Panc1 (cell line): Measurements from ENCODE around the gene NOTCH2. TPM values are rescaled to one million over a fixed set of nuclear protein-coding genes. Genes with fewer than 3 reads are reported as not detected.
"Not testable (repeated sequence)": the region's sequence is repeated elsewhere in the genome, so short reads cannot be mapped to it uniquely, and the experiment has no call there.

Experiments
- ATAC-seq: fragments of 200-7000 bp; cut with Tn5 transposase; 2 replicates; pipeline ENCODE4 v1.9.1; 2020; ENCODE audit warnings: mild to moderate bottlenecking, moderate library complexity
- BruUV-seq: library from RNA; stranded (reverse); fragments of 400-500 nt; replicated peaks from 2 replicates; lab custom pipeline; 2021; lab: Mats Ljungman, UMichigan
- CTCF ChIA-PET: fragments of 300-600 bp; sonication (Branson Sonifier 250); formaldehyde crosslinking; loops from one replicate; lab custom pipeline; 2022; ENCODE audit warnings: antibody characterized with exemption; lab: Charles Lee
- POLR2A ChIA-PET: fragments of 300-600 bp; sonication (Branson Sonifier 250); formaldehyde crosslinking; loops from one replicate; lab custom pipeline; 2022; ENCODE audit warnings: antibody characterized with exemption; lab: Charles Lee
- DNase-seq: peaks from one replicate; pipeline ENCODE4 v3.0.0-alpha.2; 2010; ENCODE audit warnings: low read depth, low spot score
- H3K27ac ChIP-seq: 2 replicates; pipeline ENCODE4 v1.5.1; 2011; ENCODE audit warnings: mild to moderate bottlenecking, low read length, inconsistent platforms
- H3K27me3 ChIP-seq: fragments of 200-500 bp; sonication (Bioruptor generic); 2 replicates; pipeline ENCODE4 v1.6.0; 2014; ENCODE audit warnings: low read length, inconsistent platforms; ENCODE audit not compliant: control insufficient read depth, insufficient read depth
- H3K36me3 ChIP-seq: fragments of 200-500 bp; sonication (Bioruptor generic); 2 replicates; pipeline ENCODE4 v1.5.1; 2014; ENCODE audit warnings: inconsistent platforms, mild to moderate bottlenecking, low read length, moderate library complexity; ENCODE audit not compliant: control insufficient read depth, insufficient read depth
- H3K4me1 ChIP-seq: 2 replicates; pipeline ENCODE4 v1.5.1; 2011; ENCODE audit warnings: inconsistent platforms, mild to moderate bottlenecking, low read length, moderate library complexity; ENCODE audit not compliant: control insufficient read depth, insufficient read depth
- H3K4me3 ChIP-seq, 2 experiments: 2 replicates each; pipeline ENCODE4 v1.5.1; 2011 to 2012; ENCODE audit warnings: low read depth in 2 of 2, low read length in 2 of 2, mild to moderate bottlenecking in 2 of 2, inconsistent platforms in 1 of 2, moderate library complexity in 1 of 2
- H3K9me3 ChIP-seq: fragments of 200-500 bp; sonication (Bioruptor generic); 2 replicates; pipeline ENCODE4 v1.5.1; 2014; ENCODE audit warnings: low read depth, mild to moderate bottlenecking, inconsistent platforms, low read length, moderate library complexity; ENCODE audit not compliant: control insufficient read depth, insufficient read depth
- CTCF ChIP-seq: fragments of 450-650 bp; IDR thresholded peaks from 2 replicates; pipeline ENCODE4 v1.5.1; 2017; ENCODE audit warnings: mild to moderate bottlenecking
- POLR2AphosphoS5 ChIP-seq: IDR thresholded peaks from 2 replicates; pipeline ENCODE4 v1.6.1; 2012; ENCODE audit warnings: mild to moderate bottlenecking, low read depth, low read length, moderate library complexity
- REST ChIP-seq, 2 experiments: IDR thresholded peaks; 2 replicates each; pipeline ENCODE4 v1.6.1; 2011 to 2012; ENCODE audit warnings: low read depth in 2 of 2, control low read depth in 1 of 2, low read length in 1 of 2, mild to moderate bottlenecking in 1 of 2, moderate library complexity in 1 of 2; ENCODE audit not compliant: insufficient read depth in 1 of 2
- SIN3A ChIP-seq: IDR thresholded peaks from 2 replicates; pipeline ENCODE4 v1.6.1; 2012; ENCODE audit warnings: low read depth, mild to moderate bottlenecking, low read length, moderate library complexity, borderline replicate concordance; ENCODE audit not compliant: insufficient read depth
- TCF7L2 ChIP-seq: IDR thresholded peaks from 2 replicates; pipeline ENCODE4 v1.6.1; 2011; ENCODE audit warnings: mild to moderate bottlenecking, low read depth, low read length, inconsistent platforms
- in situ Hi-C: cut with HindIII; loops from 2 replicates; pipeline ENCODE4 v1.10.0; 2016; ENCODE audit warnings: low sequenced_read_pairs, low pct_unique_long_range_greater_than_20kb
- intact Hi-C: fragments of 100-400 bp; cut with micrococcal nuclease; formaldehyde crosslinking; loops from one replicate; pipeline ENCODE4 v1.10.0; 2022; ENCODE audit not compliant: unreplicated experiment
- total RNA-seq: library from RNA; stranded (reverse); gene quantifications from one replicate; pipeline ENCODE4 v1.2.1, GENCODE V29; 2021; ENCODE audit not compliant: unreplicated experiment

NOTCH2 gene
- total RNA-seq, 1 experiment from 2014 or later = 191 TPM

GRCh38 chr1:119975582-119976254, 93.7 kb downstream of the NOTCH2 start:
- POLR2A ChIA-PET, H3K36me3 ChIP-seq, ATAC-seq, in situ Hi-C loops, H3K9me3 ChIP-seq, H3K4me1 ChIP-seq, H3K27ac ChIP-seq, H3K4me3 ChIP-seq, DNase-seq, H3K27me3 ChIP-seq, CTCF ChIA-PET, BruUV-seq, intact Hi-C loops: not testable (repeated sequence)

- in situ Hi-C loops (no loop called here), intact Hi-C loops (no loop called here)
- no TSS peak for BruUV-seq
- Histone ChIP-seq H3K36me3 (no peaks in the 10 kb centered on the region), H3K9me3 (no peaks in the 10 kb centered on the region), H3K27ac (no peak overlapping the region), H3K4me1 (no peaks in the 10 kb centered on the region), H3K27me3 (no peaks in the 10 kb centered on the region), H3K4me3 (no peak overlapping the region)
- POLR2A ChIA-PET = no interaction called here
- TF ChIP-seq TCF7L2 = no peak
- no peak for TF ChIP-seq POLR2AphosphoS5
- TF ChIP-seq REST (IDR thresholded peaks at IDR 0.05; ENCODE audit: insufficient read depth in 1 of 2, low read depth in 2 of 2, low read length in 1 of 2) = no peak
- no peak for TF ChIP-seq SIN3A
- no peak for TF ChIP-seq CTCF
- CTCF ChIA-PET = no interaction called here
- DNase-seq (no peak), ATAC-seq (no peak)
Observed at GRCh38 chr1:119975006-119975405, 94.5 kb downstream of the NOTCH2 start.

GRCh38 chr1:119974013-119974412, 95.4 kb downstream of the NOTCH2 start:
- Histone ChIP-seq H3K4me1 (no peaks in the 10 kb centered on the region), H3K4me3 (no peak overlapping the region), H3K27me3 (no peaks in the 10 kb centered on the region), H3K36me3 (peaks cover 1% of the 10 kb centered on the region; the same call in 1 of the 2 replicates), H3K9me3 (no peaks in the 10 kb centered on the region), H3K27ac (no peak overlapping the region)
- DNase-seq = no peak
- ATAC-seq = no peak
- TF ChIP-seq TCF7L2 (no peak), POLR2AphosphoS5 (no peak), REST (IDR thresholded peaks at IDR 0.05; ENCODE audit: insufficient read depth in 1 of 2, low read depth in 2 of 2, low read length in 1 of 2) (no peak), SIN3A (no peak)
- ChIA-PET POLR2A (no interaction called here), CTCF (no interaction called here)
- intact Hi-C loops = no loop called here
- BruUV-seq = no TSS peak
- in situ Hi-C loops = no loop called here
